NCI-H510A (cell line): ENCODE measurements around the gene MEP1B.

Source experiments
- DNase-seq: peaks from one replicate; lab custom pipeline; 2025; lab: John Stamatoyannopoulos, UW

Gene MEP1B

DNA sequence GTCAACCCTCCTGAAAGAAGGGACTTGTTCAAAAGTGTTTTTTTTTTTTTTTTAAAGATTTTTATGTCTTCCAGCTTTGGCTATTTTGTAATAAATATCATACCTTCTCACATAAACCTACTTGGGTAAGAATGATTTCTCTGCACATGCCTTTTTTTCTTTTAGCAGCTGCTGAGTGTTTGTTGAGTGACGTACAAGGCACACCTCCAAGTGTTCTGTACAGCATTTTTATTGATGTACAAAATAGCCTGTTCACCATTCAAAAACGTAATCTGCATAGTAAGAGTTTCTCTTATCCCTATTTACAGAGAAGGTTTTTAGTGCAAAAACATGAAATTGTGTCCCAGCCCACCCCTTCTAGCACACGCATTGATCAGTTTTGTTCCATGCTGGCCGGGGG, 77.6 kb downstream of the MEP1B start:
- DNase-seq = no peak
